Neural cell (in vitro differentiated cells): ENCODE measurements around the gene RUNX1.

Experiments
- POLR2AphosphoS5 ChIP-seq: IDR thresholded peaks from 2 replicates; pipeline ENCODE4 v1.6.1; 2012
- TF ChIP-seq, protein P1 (sequence below): fragments of 450-650 bp; IDR thresholded peaks from 2 replicates; pipeline ENCODE4 v1.5.1; 2014; ENCODE audit warnings: antibody characterized with exemption, mild to moderate bottlenecking, moderate library complexity; ENCODE audit not compliant: poor library complexity, severe bottlenecking

- TF ChIP-seq, protein P1, sequence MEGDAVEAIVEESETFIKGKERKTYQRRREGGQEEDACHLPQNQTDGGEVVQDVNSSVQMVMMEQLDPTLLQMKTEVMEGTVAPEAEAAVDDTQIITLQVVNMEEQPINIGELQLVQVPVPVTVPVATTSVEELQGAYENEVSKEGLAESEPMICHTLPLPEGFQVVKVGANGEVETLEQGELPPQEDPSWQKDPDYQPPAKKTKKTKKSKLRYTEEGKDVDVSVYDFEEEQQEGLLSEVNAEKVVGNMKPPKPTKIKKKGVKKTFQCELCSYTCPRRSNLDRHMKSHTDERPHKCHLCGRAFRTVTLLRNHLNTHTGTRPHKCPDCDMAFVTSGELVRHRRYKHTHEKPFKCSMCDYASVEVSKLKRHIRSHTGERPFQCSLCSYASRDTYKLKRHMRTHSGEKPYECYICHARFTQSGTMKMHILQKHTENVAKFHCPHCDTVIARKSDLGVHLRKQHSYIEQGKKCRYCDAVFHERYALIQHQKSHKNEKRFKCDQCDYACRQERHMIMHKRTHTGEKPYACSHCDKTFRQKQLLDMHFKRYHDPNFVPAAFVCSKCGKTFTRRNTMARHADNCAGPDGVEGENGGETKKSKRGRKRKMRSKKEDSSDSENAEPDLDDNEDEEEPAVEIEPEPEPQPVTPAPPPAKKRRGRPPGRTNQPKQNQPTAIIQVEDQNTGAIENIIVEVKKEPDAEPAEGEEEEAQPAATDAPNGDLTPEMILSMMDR: no peak
- TF ChIP-seq POLR2AphosphoS5: no peak
Measured at GRCh38 chr21:34906401-34906800, 142.7 kb downstream of the RUNX1 start.
